ENCODE results near the gene DMAP1. TPM values are rescaled to one million over a fixed set of nuclear protein-coding genes. Genes with fewer than 3 reads are reported as not detected.

The DMAP1 gene
- total and polyA plus RNA-seq, 2 of the 8 experiments (the other 6 are each of a cell fraction or from before 2014, with no cell fraction given): 36.4 to 42.4 TPM

DNA sequence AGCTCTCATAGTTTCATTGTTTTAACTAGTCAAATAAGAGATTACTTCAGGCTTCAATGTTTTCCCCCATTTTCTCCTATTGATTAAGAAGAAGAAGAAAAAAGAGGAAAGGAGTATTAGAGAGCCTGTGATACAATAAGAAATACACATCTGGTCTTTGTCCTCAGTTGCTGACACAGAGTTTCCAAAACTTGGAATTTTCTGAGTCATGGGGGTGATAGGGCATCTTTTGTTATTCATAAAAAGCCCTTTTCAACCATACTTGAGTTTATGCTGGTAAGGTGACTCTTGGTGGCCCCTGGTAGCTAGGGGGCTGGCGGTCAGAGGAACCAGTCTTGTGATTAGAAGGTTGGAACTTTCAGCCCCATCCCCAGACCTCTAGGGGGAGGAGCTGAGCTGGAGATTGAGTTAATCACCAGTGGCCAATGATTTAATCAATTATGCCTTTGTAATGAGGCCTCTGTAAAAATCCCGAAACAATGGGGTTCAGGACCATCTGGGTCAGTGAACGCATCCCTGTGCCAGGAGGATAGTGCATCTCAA lies 42.9 kb upstream of the DMAP1 start:
- no peak overlapping the region for H4K8ac ChIP-seq (ENCODE audit: extremely low read depth, insufficient read depth, low read length)
- no peak overlapping the region for H4K91ac ChIP-seq (replicated peaks; ENCODE audit: insufficient read length, low read length)
- ChIA-PET POLR2A (ENCODE audit: partially characterized antibody) (interaction anchor here (1.8 kb wide), 1 partner anchor 13 kb away, joined by 4 read pairs; no protein-coding TSS in a partner anchor), CTCF (ENCODE audit: partially characterized antibody) (interaction anchor here (0.8 to 4.1 kb wide), 14 partner anchors 8 to 483 kb away, joined by 3 to 18 read pairs (median 3); partner anchors contain the start of gene KLF18)
- H3K56ac ChIP-seq (replicated peaks; ENCODE audit: insufficient read length, low read depth, low read length): no peak overlapping the region
- no peak overlapping the region for H3K9ac ChIP-seq (replicated peaks in 1 of 4; ENCODE audit: extremely low read depth in 1 of 4, low read depth in 3 of 4, low read length in 3 of 4)
- no peaks in the 10 kb centered on the region for H3K79me2 ChIP-seq (ENCODE audit: control insufficient read depth in 1 of 2, insufficient read depth in 2 of 2, low read length in 2 of 2)
- no peak overlapping the region for H3K4me3 ChIP-seq (ENCODE audit: extremely low read depth in 1 of 4, insufficient read depth in 2 of 4, low read depth in 3 of 4, low read length in 4 of 4)
- H2BK5ac ChIP-seq (ENCODE audit: low read depth, low read length): no peak overlapping the region
- H3K14ac ChIP-seq (ENCODE audit: insufficient read length): no peak overlapping the region
- FAIRE-seq: no peak
- no peak overlapping the region for H3K18ac ChIP-seq (ENCODE audit: extremely low read depth, low read length)
- no peak overlapping the region for H3K23ac ChIP-seq (ENCODE audit: insufficient read length)
- H2AK5ac ChIP-seq (ENCODE audit: low read depth, low read length): no peak overlapping the region
- H4K5ac ChIP-seq (ENCODE audit: insufficient read length, low read depth, low read length): no peak overlapping the region
- H3K4ac ChIP-seq (replicated peaks; ENCODE audit: insufficient read length, low read depth, low read length): no peak overlapping the region
- no peaks in the 10 kb centered on the region; a peak in 1 of 7 replicates for H3K4me1 ChIP-seq (replicated peaks in 1 of 4; ENCODE audit: control insufficient read depth in 3 of 4, insufficient read depth in 4 of 4, low read length in 3 of 4)
- H3K36me3 ChIP-seq (ENCODE audit: control insufficient read depth in 2 of 4, insufficient read depth in 4 of 4, low read length in 3 of 4): no peaks in the 10 kb centered on the region
- H2BK12ac ChIP-seq (ENCODE audit: low read depth, low read length): no peak overlapping the region
- H3K23me2 ChIP-seq (ENCODE audit: low read depth, low read length): no peaks in the 10 kb centered on the region
- H2BK20ac ChIP-seq (ENCODE audit: low read length): no peak overlapping the region
- no peak for DNase-seq (ENCODE audit: low read depth in 1 of 2, low spot score in 2 of 2)
- H2BK120ac ChIP-seq (replicated peaks; ENCODE audit: low read depth, low read length): no peak overlapping the region
- H2BK15ac ChIP-seq (ENCODE audit: low read length): no peak overlapping the region
- 83% methylated on average over 3 of the region's 3 CpGs; no CpG with 5 or more reads in 1 of the 2 experiments for WGBS, 2 experiments (ENCODE audit: extremely low coverage in 1 of 2, insufficient coverage in 1 of 2, insufficient read length in 1 of 2, insufficient replicate concordance in 2 of 2, low coverage in 1 of 2, low lambda C conversion rate in 2 of 2, missing lambda C conversion rate in 1 of 2)
- no peaks in the 10 kb centered on the region for H3K27me3 ChIP-seq (replicated peaks in 1 of 4; ENCODE audit: control insufficient read depth in 3 of 4, extremely low read depth in 1 of 4, insufficient read depth in 3 of 4, low read length in 3 of 4)
- H3K9me3 ChIP-seq (ENCODE audit: insufficient read depth in 2 of 2, low read depth in 1 of 2, low read length in 1 of 2): peaks cover 6 to 10% of the 10 kb centered on the region in 2 experiments; a peak in 3 of 4 replicates
- no peaks in the 10 kb centered on the region for H4K20me1 ChIP-seq (replicated peaks in 1 of 2; ENCODE audit: control insufficient read depth in 1 of 2, insufficient read depth in 2 of 2, low read length in 2 of 2)
- H3K4me2 ChIP-seq (ENCODE audit: insufficient read depth in 1 of 2, low read depth in 2 of 2, low read length in 2 of 2): no peak overlapping the region
- no peak overlapping the region for H2AFZ ChIP-seq (ENCODE audit: low read length)
- H3K79me1 ChIP-seq (ENCODE audit: low read depth, low read length): no peaks in the 10 kb centered on the region
- no peak overlapping the region for H3K27ac ChIP-seq (ENCODE audit: low read depth, low read length)
- TF ChIP-seq, protein P1, sequence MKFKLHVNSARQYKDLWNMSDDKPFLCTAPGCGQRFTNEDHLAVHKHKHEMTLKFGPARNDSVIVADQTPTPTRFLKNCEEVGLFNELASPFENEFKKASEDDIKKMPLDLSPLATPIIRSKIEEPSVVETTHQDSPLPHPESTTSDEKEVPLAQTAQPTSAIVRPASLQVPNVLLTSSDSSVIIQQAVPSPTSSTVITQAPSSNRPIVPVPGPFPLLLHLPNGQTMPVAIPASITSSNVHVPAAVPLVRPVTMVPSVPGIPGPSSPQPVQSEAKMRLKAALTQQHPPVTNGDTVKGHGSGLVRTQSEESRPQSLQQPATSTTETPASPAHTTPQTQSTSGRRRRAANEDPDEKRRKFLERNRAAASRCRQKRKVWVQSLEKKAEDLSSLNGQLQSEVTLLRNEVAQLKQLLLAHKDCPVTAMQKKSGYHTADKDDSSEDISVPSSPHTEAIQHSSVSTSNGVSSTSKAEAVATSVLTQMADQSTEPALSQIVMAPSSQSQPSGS (IDR thresholded peaks at IDR 0.05; ENCODE audit: low read length): no peak
- peak; percentile 14 to 40; a peak in 3 of 4 replicates for TF ChIP-seq RAD21 (IDR thresholded peaks at IDR 0.05 in 1 of 2, conservative IDR thresholded peaks at IDR 0.05 in 1 of 2; ENCODE audit: low read depth in 2 of 2, low read length in 2 of 2)
- TF ChIP-seq POLR2A (IDR thresholded peaks at IDR 0.05; ENCODE audit: control extremely low read depth in 1 of 2, low read depth in 2 of 2, low read length in 2 of 2): no peak
- TF ChIP-seq HDAC6 (IDR thresholded peaks at IDR 0.05; ENCODE audit: low read depth, low read length): no peak
- no peak for TF ChIP-seq HDAC2 (IDR thresholded peaks at IDR 0.05; ENCODE audit: borderline replicate concordance in 1 of 2, low read depth in 2 of 2, low read length in 2 of 2)
- no peak for TF ChIP-seq YY1 (IDR thresholded peaks at IDR 0.05; ENCODE audit: low read depth, low read length)
- no peak for TF ChIP-seq PHF8 (conservative IDR thresholded peaks at IDR 0.05; ENCODE audit: low read depth, low read length)
- no peak for TF ChIP-seq BCL11A (IDR thresholded peaks at IDR 0.05; ENCODE audit: low read depth in 2 of 2, low read length in 2 of 2)
- TF ChIP-seq BRCA1 (IDR thresholded peaks at IDR 0.05; ENCODE audit: low read depth, low read length): no peak
- TF ChIP-seq TBP (IDR thresholded peaks at IDR 0.05; ENCODE audit: low read depth, low read length): no peak

Data from H1 (cell line).